ENCODE data around the gene GKAP1. TPM values are rescaled to one million over a fixed set of nuclear protein-coding genes. Genes with fewer than 3 reads are reported as not detected.
"Not testable (repeated sequence)": the region's sequence is repeated elsewhere in the genome, so short reads cannot be mapped to it uniquely, and the experiment has no call there.

GKAP1 gene
- 1 to 10 TPM; 5.9 to 6.9 TPM for total RNA-seq

GRCh38 chr9:83817356-83818278, at the start of gene GKAP1:
TSS of gene GKAP1 (minus strand) at chr9:83817769. CDS start at chr9:83806517, 11,252 bp downstream.
- Mint-ChIP-seq H3K27ac (peak within 1 kb of the TSS; percentile 77), H3K4me3 (peak within 1 kb of the TSS; percentile 89)
- POLR2A ChIA-PET: interaction anchor here (1.4 kb wide), 1 partner anchor 109 kb away, joined by 5 read pairs; the partner anchor contains the start of gene UBQLN1
- H3K4me1 Mint-ChIP-seq, H3K27me3 Mint-ChIP-seq, H3K36me3 Mint-ChIP-seq, H3K9me3 Mint-ChIP-seq: not testable (repeated sequence)
- DNase-seq: peak; percentile 82
- ATAC-seq (ENCODE audit: low read depth): peak; percentile 83

- H3K4me3 Mint-ChIP-seq; H3K4me1 Mint-ChIP-seq; ATAC-seq (ENCODE audit: low read depth); H3K27me3 Mint-ChIP-seq; H3K36me3 Mint-ChIP-seq; DNase-seq; H3K9me3 Mint-ChIP-seq; H3K27ac Mint-ChIP-seq; POLR2A ChIA-PET: not testable (repeated sequence)
Measured at GRCh38 chr9:83849895-83850294, 32.3 kb upstream of the GKAP1 start.

DNA sequence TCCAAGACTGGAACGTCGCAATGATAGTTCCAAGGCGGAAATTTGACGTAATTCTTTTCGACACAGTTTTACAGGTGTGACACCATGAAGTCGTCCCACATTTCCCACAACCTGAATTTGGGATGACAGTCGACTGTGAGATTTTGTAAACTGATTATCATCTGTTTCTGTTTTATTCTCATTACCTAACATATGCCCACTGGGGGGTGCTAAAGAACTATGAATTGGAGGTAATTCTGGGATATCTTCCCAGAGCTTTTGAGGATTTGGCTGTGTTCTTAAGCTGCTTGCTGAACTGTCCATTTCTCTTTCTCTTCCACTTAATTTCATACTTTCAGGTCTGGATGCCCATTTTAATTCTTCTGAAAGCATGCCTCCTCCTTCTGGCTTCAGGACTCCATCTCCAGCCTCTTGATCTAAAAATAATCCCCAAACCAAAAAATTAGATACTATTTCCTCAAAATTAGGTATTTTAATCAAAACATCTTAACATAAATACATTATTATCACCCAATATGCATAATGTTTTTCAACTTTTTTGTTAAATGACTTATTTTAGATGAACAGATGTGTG, 19.6 kb upstream of the GKAP1 start:
- H3K4me1 Mint-ChIP-seq; H3K9me3 Mint-ChIP-seq; POLR2A ChIA-PET; H3K27me3 Mint-ChIP-seq; H3K4me3 Mint-ChIP-seq; DNase-seq; H3K36me3 Mint-ChIP-seq; H3K27ac Mint-ChIP-seq; ATAC-seq (ENCODE audit: low read depth): not testable (repeated sequence)

GRCh38 chr9:83830426-83831071, 13.0 kb upstream of the GKAP1 start:
- POLR2A ChIA-PET; H3K9me3 Mint-ChIP-seq; ATAC-seq (ENCODE audit: low read depth); H3K27ac Mint-ChIP-seq; H3K36me3 Mint-ChIP-seq; H3K27me3 Mint-ChIP-seq; H3K4me3 Mint-ChIP-seq; DNase-seq; H3K4me1 Mint-ChIP-seq: not testable (repeated sequence)

GRCh38 chr9:83824986-83825623, 7.5 kb upstream of the GKAP1 start:
- DNase-seq; H3K4me3 Mint-ChIP-seq; POLR2A ChIA-PET; H3K4me1 Mint-ChIP-seq; H3K27me3 Mint-ChIP-seq; H3K36me3 Mint-ChIP-seq; ATAC-seq (ENCODE audit: low read depth); H3K27ac Mint-ChIP-seq; H3K9me3 Mint-ChIP-seq: not testable (repeated sequence)

DNA sequence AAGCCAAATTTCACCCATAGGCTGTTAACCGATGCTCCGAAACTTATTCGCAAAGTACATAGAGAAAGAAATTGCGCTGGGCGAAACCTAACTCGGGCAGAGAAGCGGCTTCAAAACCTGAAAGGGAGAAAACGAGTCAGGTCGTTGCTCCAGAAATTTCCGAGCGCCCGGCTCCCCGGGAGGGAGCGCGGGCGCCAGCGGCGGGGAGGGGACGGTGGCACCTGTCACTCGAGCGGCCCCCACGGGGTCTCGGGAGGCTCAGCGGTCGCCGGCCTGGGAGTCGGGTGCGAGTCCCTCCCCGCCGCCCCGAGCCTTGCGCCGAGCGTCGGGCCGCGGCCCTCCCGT, 586 bp downstream of the GKAP1 start:
- H3K36me3 Mint-ChIP-seq; H3K4me1 Mint-ChIP-seq; ATAC-seq (ENCODE audit: low read depth); DNase-seq; H3K9me3 Mint-ChIP-seq; H3K27me3 Mint-ChIP-seq: not testable (repeated sequence)
- H3K27ac Mint-ChIP-seq: peak overlapping the region; percentile 77
- POLR2A ChIA-PET: interaction anchor here (1.4 kb wide), 1 partner anchor 109 kb away, joined by 5 read pairs; the partner anchor contains the start of gene UBQLN1
- peak overlapping the region; percentile 89 for H3K4me3 Mint-ChIP-seq

GRCh38 chr9:83815120-83815519, 2.4 kb downstream of the GKAP1 start:
- ATAC-seq (ENCODE audit: low read depth); H3K4me1 Mint-ChIP-seq; POLR2A ChIA-PET; H3K9me3 Mint-ChIP-seq; H3K27me3 Mint-ChIP-seq; DNase-seq; H3K36me3 Mint-ChIP-seq; H3K4me3 Mint-ChIP-seq; H3K27ac Mint-ChIP-seq: not testable (repeated sequence)

- H3K36me3 Mint-ChIP-seq; DNase-seq; H3K27me3 Mint-ChIP-seq; POLR2A ChIA-PET; H3K4me3 Mint-ChIP-seq; H3K9me3 Mint-ChIP-seq; H3K4me1 Mint-ChIP-seq; H3K27ac Mint-ChIP-seq; ATAC-seq (ENCODE audit: low read depth): not testable (repeated sequence)
Measured at GRCh38 chr9:83809213-83809612, 8.4 kb downstream of the GKAP1 start.

GRCh38 chr9:83804454-83804853, 13.1 kb downstream of the GKAP1 start:
- H3K27ac Mint-ChIP-seq; H3K9me3 Mint-ChIP-seq; H3K4me1 Mint-ChIP-seq; ATAC-seq (ENCODE audit: low read depth); H3K4me3 Mint-ChIP-seq; H3K27me3 Mint-ChIP-seq; H3K36me3 Mint-ChIP-seq; DNase-seq; POLR2A ChIA-PET: not testable (repeated sequence)

DNA sequence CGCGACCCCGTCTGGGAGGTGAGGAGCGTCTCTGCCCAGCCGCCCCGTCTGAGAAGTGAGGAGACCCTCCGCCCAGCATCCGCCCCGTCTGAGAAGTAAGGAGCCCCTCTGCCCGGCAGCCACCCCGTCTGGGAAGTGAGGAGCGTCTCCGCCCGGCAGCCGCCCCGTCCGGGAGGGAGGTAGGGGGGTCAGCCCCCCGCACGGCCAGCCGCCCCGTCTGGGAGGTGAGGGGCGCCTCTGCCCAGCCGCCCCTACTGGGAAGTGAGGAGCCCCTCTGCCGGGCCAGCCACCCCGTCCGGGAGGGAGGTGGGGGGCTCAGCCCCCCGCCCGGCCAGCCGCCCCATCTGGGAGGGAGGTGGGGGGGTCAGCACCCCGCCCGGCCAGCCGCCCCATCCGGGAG, 13.6 kb downstream of the GKAP1 start:
- H3K9me3 Mint-ChIP-seq; H3K4me1 Mint-ChIP-seq; H3K27ac Mint-ChIP-seq; H3K27me3 Mint-ChIP-seq; ATAC-seq (ENCODE audit: low read depth); DNase-seq; H3K4me3 Mint-ChIP-seq; H3K36me3 Mint-ChIP-seq; POLR2A ChIA-PET: not testable (repeated sequence)

DNA sequence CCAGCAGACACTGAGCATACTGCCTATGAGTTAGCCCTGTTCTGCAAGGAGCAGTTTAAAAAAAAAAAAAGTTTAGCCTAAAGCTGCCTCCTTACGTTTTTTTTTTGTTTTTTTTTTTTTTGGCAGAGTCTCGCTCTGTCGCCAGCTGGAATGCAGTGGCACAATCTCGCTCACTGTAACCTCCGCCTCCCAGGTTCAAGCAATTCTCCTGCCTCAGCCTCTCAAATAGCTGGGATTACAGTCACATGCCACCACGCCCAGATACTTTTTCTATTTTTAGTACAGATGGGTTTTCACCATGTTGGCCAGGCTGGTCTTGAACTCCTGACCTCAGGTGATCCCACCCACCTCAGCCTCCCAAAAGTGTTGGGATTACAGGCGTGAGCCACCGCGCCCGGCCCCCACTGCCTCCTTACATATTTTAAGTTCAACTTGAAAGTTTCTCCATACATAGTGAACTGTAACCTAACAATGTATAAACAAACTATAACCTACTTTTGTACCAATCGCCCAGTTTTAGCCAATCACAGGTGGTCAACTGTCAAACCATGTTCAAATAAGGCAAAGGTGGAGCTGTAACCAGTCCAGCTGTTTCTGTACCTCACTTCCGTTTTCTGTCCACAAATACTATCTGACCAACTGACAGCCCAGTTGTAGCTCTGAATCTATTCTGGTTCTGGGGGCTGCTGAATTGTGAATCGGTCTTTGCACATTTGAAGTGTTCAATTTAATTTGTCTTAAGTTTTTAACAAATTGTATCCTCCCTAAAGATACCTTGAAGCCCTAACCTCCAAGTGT, 17.1 kb downstream of the GKAP1 start:
- no peaks in the 10 kb centered on the region for H3K27me3 Mint-ChIP-seq
- peaks cover 1% of the 10 kb centered on the region for H3K36me3 Mint-ChIP-seq
- no peak overlapping the region for H3K4me3 Mint-ChIP-seq
- DNase-seq: no peak
- POLR2A ChIA-PET: no interaction called here
- ATAC-seq (ENCODE audit: low read depth): no peak
- H3K27ac Mint-ChIP-seq: no peak overlapping the region
- no peaks in the 10 kb centered on the region for H3K9me3 Mint-ChIP-seq
- H3K4me1 Mint-ChIP-seq: no peaks in the 10 kb centered on the region

DNA sequence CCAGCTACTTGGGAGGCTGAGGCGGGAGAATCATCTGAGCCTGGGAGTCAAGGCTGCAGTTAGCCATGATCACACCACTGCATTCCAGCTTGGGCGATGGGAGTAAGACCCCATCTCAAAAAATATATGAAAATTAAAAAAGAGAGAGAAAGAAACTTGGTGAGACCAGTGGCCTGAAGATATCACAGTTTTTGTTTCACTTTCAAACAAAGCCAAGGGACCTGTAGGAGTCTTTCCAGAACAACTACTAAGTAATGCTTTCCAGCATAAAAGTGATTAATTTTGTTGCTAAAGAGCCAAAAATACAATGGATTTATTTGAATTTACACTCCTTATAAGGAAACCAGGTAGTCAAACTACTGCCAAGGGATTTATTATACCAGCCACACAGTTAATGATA, 23.5 kb downstream of the GKAP1 start:
- ATAC-seq (ENCODE audit: low read depth) (no peak), DNase-seq (no peak)
- POLR2A ChIA-PET: no interaction called here
- peak overlapping the region; percentile 33 for H3K4me3 Mint-ChIP-seq
- peaks cover 4% of the 10 kb centered on the region for H3K36me3 Mint-ChIP-seq
- H3K9me3 Mint-ChIP-seq: no peaks in the 10 kb centered on the region
- H3K27me3 Mint-ChIP-seq: no peaks in the 10 kb centered on the region
- peaks cover 7% of the 10 kb centered on the region for H3K4me1 Mint-ChIP-seq
- H3K27ac Mint-ChIP-seq: no peak overlapping the region

DNA sequence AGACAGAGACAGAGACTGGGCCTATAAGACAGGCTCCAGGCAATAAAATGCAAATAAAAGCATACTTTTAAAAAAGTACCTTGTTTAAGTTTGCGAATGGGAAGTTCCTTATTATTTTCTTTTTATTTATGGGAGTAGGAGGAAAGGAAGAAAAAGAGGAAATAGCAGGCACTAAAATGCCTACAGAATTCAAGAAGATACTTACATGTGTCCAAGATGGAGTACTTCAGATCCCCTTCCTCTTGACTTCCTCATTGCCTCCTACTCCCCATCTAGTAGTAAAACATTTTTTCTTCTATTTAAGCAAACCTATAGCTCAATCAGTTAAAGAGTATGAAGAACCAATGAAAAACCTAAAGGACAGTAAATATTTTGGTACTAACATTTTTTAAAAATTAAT, 24.8 kb downstream of the GKAP1 start:
- H3K4me1 Mint-ChIP-seq: peaks cover 7% of the 10 kb centered on the region
- peaks cover 3% of the 10 kb centered on the region for H3K36me3 Mint-ChIP-seq
- no peak overlapping the region for H3K27ac Mint-ChIP-seq
- H3K9me3 Mint-ChIP-seq: no peaks in the 10 kb centered on the region
- DNase-seq (no peak), ATAC-seq (ENCODE audit: low read depth) (no peak)
- no peak overlapping the region for H3K4me3 Mint-ChIP-seq
- POLR2A ChIA-PET: no interaction called here
- H3K27me3 Mint-ChIP-seq: no peaks in the 10 kb centered on the region

All from activated naive CD8-positive, alpha-beta T cell treated with anti-CD3 and anti-CD28 coated beads, Interleukin-2, amount 10 ng/mL, durations not matched to agents 7 days and 5 days (primary cell).